WERI-Rb-1 (cell line): ENCODE results near the gene SLC44A2.

ENCODE experiments used
- DNase-seq: peaks from one replicate; pipeline ENCODE4 v3.0.0-alpha.2; 2020
- H3K27ac ChIP-seq: fragments of 250-450 bp; sonication (Bioruptor Pico); 2 replicates; pipeline ENCODE4 v1.5.1; 2020; ENCODE audit warnings: mild to moderate bottlenecking, moderate library complexity
- H3K27me3 ChIP-seq: fragments of 250-450 bp; sonication (Bioruptor Pico); 2 replicates; pipeline ENCODE4 v1.5.1; 2021; ENCODE audit warnings: mild to moderate bottlenecking, low read depth, moderate library complexity; ENCODE audit not compliant: insufficient read depth, severe bottlenecking
- H3K36me3 ChIP-seq: fragments of 250-450 bp; sonication (Bioruptor Pico); 2 replicates; pipeline ENCODE4 v1.5.1; 2020; ENCODE audit warnings: mild to moderate bottlenecking, moderate library complexity
- H3K4me3 ChIP-seq: 2 replicates; pipeline ENCODE4 v1.5.1; 2011; ENCODE audit warnings: low read depth, mild to moderate bottlenecking, control low read depth, low read length
- H3K9me3 ChIP-seq: fragments of 250-450 bp; sonication (Bioruptor Pico); 2 replicates; pipeline ENCODE4 v1.5.1; 2021; ENCODE audit warnings: mild to moderate bottlenecking, moderate library complexity; ENCODE audit not compliant: severe bottlenecking
- CTCF ChIP-seq: IDR thresholded peaks from 2 replicates; pipeline ENCODE4 v1.5.1; 2011; ENCODE audit warnings: low read depth, mild to moderate bottlenecking, control low read depth, inconsistent platforms, low read length

The SLC44A2 gene

GRCh38 chr19:10625003-10625761 lies at the start of gene SLC44A2:
Gene SLC44A2, plus strand, starts transcription at chr19:10625553. Its CDS starts 81 bp downstream, at chr19:10625634.
- peak; percentile 80 for DNase-seq
- Histone ChIP-seq H3K36me3 (peaks cover 26% of the 10 kb centered on the region), H3K27me3 (no peaks in the 10 kb centered on the region), H3K4me3 (peak within 1 kb of the TSS; percentile 62), H3K9me3 (no peaks in the 10 kb centered on the region), H3K27ac (peak within 1 kb of the TSS; percentile 86)
- TF ChIP-seq CTCF = no peak

GRCh38 chr19:10577951-10578350 lies 47.4 kb upstream of the SLC44A2 start:
- no peaks in the 10 kb centered on the region for H3K9me3 ChIP-seq
- no peak overlapping the region for H3K4me3 ChIP-seq
- H3K36me3 ChIP-seq = no peaks in the 10 kb centered on the region
- no peaks in the 10 kb centered on the region for H3K27me3 ChIP-seq
- TF ChIP-seq CTCF = no peak
- no peak for DNase-seq
- H3K27ac ChIP-seq = no peak overlapping the region

GRCh38 chr19:10580979-10581631 lies 44.2 kb upstream of the SLC44A2 start:
- H3K4me3 ChIP-seq = no peak overlapping the region
- H3K9me3 ChIP-seq = no peaks in the 10 kb centered on the region
- H3K27me3 ChIP-seq = no peaks in the 10 kb centered on the region
- H3K36me3 ChIP-seq = no peaks in the 10 kb centered on the region
- peak; percentile 96 for TF ChIP-seq CTCF
- peak; percentile 90 for DNase-seq
- no peak overlapping the region for H3K27ac ChIP-seq

- H3K27me3 ChIP-seq = no peaks in the 10 kb centered on the region
- H3K27ac ChIP-seq = no peak overlapping the region
- no peak for DNase-seq
- no peaks in the 10 kb centered on the region for H3K36me3 ChIP-seq
- no peak overlapping the region for H3K4me3 ChIP-seq
- H3K9me3 ChIP-seq = no peaks in the 10 kb centered on the region
- TF ChIP-seq CTCF = no peak
These were observed 43.3 kb upstream of the SLC44A2 start for GRCh38 chr19:10582091-10582490.

- no peak overlapping the region for H3K4me3 ChIP-seq
- TF ChIP-seq CTCF = no peak
- no peak for DNase-seq
- no peaks in the 10 kb centered on the region for H3K27me3 ChIP-seq
- no peak overlapping the region for H3K27ac ChIP-seq
- no peaks in the 10 kb centered on the region for H3K36me3 ChIP-seq
- H3K9me3 ChIP-seq = no peaks in the 10 kb centered on the region
These were observed 42.1 kb upstream of the SLC44A2 start for GRCh38 chr19:10583036-10583776.
